Measurements from ENCODE around the gene NDRG4. TPM values are rescaled to one million over a fixed set of nuclear protein-coding genes. Genes with fewer than 3 reads are reported as not detected.

NDRG4 gene
- total RNA-seq, 2 donors from 2014 or later: 0.14 to 0.47 TPM

GRCh38 chr16:58493756-58494431 lies 6.0 kb upstream of the NDRG4 start:
- Mint-ChIP-seq H3K36me3 (no peaks in the 10 kb centered on the region), H3K27ac (no peak overlapping the region), H3K4me1 (ENCODE audit: low read depth in 2 of 2) (peaks cover 0 to 6% of the 10 kb centered on the region in 2 donors), H3K9me3 (no peaks in the 10 kb centered on the region), H3K4me3 (no peak overlapping the region), H3K27me3 (peaks cover 0 to 5% of the 10 kb centered on the region in 2 donors)
- ATAC-seq: no peak
- no peak for DNase-seq (ENCODE audit: low spot score)

GRCh38 chr16:58494981-58495520 lies 4.9 kb upstream of the NDRG4 start:
- Mint-ChIP-seq H3K9me3 (no peaks in the 10 kb centered on the region), H3K4me1 (ENCODE audit: low read depth in 2 of 2) (peaks cover 0 to 6% of the 10 kb centered on the region in 2 donors), H3K36me3 (no peaks in the 10 kb centered on the region), H3K27me3 (peaks cover 0 to 5% of the 10 kb centered on the region in 2 donors), H3K4me3 (no peak overlapping the region), H3K27ac (no peak overlapping the region)
- DNase-seq (ENCODE audit: low spot score) (no peak), ATAC-seq (peak; percentile 40 to 56)

GRCh38 chr16:58495521-58496331 lies 4.2 kb upstream of the NDRG4 start:
- Mint-ChIP-seq H3K27me3 (peaks cover 0 to 9% of the 10 kb centered on the region in 2 donors), H3K4me1 (ENCODE audit: low read depth in 2 of 2) (peaks cover 0 to 9% of the 10 kb centered on the region in 2 donors), H3K9me3 (no peaks in the 10 kb centered on the region), H3K4me3 (no peak overlapping the region), H3K27ac (no peak overlapping the region), H3K36me3 (no peaks in the 10 kb centered on the region)
- DNase-seq (ENCODE audit: low spot score) (no peak), ATAC-seq (no peak)

- Mint-ChIP-seq H3K9me3 (no peaks in the 10 kb centered on the region), H3K27ac (no peak overlapping the region), H3K4me3 (no peak overlapping the region), H3K36me3 (no peaks in the 10 kb centered on the region), H3K27me3 (peaks cover 0 to 9% of the 10 kb centered on the region in 2 donors), H3K4me1 (ENCODE audit: low read depth in 2 of 2) (peaks cover 0 to 13% of the 10 kb centered on the region in 2 donors)
- DNase-seq (ENCODE audit: low spot score) (no peak), ATAC-seq (no peak)
These were observed 2.5 kb upstream of the NDRG4 start for GRCh38 chr16:58497468-58497867.

- Mint-ChIP-seq H3K4me1 (ENCODE audit: low read depth in 2 of 2) (peaks cover 0 to 13% of the 10 kb centered on the region in 2 donors), H3K27me3 (peaks cover 0 to 8% of the 10 kb centered on the region in 2 donors), H3K4me3 (no peak overlapping the region), H3K9me3 (no peaks in the 10 kb centered on the region), H3K27ac (no peak overlapping the region), H3K36me3 (no peaks in the 10 kb centered on the region)
- DNase-seq (ENCODE audit: low spot score) (no peak), ATAC-seq (no peak)
These were observed 2.0 kb upstream of the NDRG4 start for GRCh38 chr16:58497935-58498334.

GRCh38 chr16:58498341-58499091 lies 1.4 kb upstream of the NDRG4 start:
- DNase-seq (ENCODE audit: low spot score) (no peak), ATAC-seq (no peak)
- H3K27me3 Mint-ChIP-seq: peaks cover 0 to 6% of the 10 kb centered on the region in 2 donors
- H3K36me3 Mint-ChIP-seq: no peaks in the 10 kb centered on the region
- no peak overlapping the region for H3K27ac Mint-ChIP-seq
- no peak overlapping the region for H3K4me3 Mint-ChIP-seq
- no peaks in the 10 kb centered on the region for H3K9me3 Mint-ChIP-seq
- peaks cover 0 to 13% of the 10 kb centered on the region in 2 donors for H3K4me1 Mint-ChIP-seq (ENCODE audit: low read depth in 2 of 2)

- no peak for ATAC-seq
- Mint-ChIP-seq H3K4me3 (no peak overlapping the region), H3K27ac (no peak overlapping the region), H3K36me3 (no peaks in the 10 kb centered on the region), H3K4me1 (ENCODE audit: low read depth in 2 of 2) (peaks cover 0 to 13% of the 10 kb centered on the region in 2 donors), H3K27me3 (peaks cover 0 to 6% of the 10 kb centered on the region in 2 donors), H3K9me3 (no peaks in the 10 kb centered on the region)
- no peak for DNase-seq (ENCODE audit: low spot score)
These were observed 841 bp upstream of the NDRG4 start for GRCh38 chr16:58499092-58499511.

- ATAC-seq: no peak
- H3K9me3 Mint-ChIP-seq: no peaks in the 10 kb centered on the region
- no peak overlapping the region for H3K27ac Mint-ChIP-seq
- H3K4me1 Mint-ChIP-seq (ENCODE audit: low read depth in 2 of 2): peaks cover 0 to 13% of the 10 kb centered on the region in 2 donors
- no peak overlapping the region for H3K4me3 Mint-ChIP-seq
- H3K36me3 Mint-ChIP-seq: no peaks in the 10 kb centered on the region
- DNase-seq (ENCODE audit: low spot score): no peak
- H3K27me3 Mint-ChIP-seq: peaks cover 0 to 4% of the 10 kb centered on the region in 2 donors
These were observed 693 bp downstream of the NDRG4 start for GRCh38 chr16:58500430-58501241.

GRCh38 chr16:58501242-58502131 lies 1.5 kb downstream of the NDRG4 start:
- Mint-ChIP-seq H3K27ac (no peak overlapping the region), H3K9me3 (no peaks in the 10 kb centered on the region), H3K36me3 (no peaks in the 10 kb centered on the region), H3K27me3 (peaks cover 0 to 4% of the 10 kb centered on the region in 2 donors), H3K4me1 (ENCODE audit: low read depth in 2 of 2) (peaks cover 0 to 13% of the 10 kb centered on the region in 2 donors), H3K4me3 (peak overlapping the region; percentile 36)
- peak in 1 of 2 donors; percentile 43 for ATAC-seq
- no peak for DNase-seq (ENCODE audit: low spot score)

- Mint-ChIP-seq H3K4me3 (no peak overlapping the region), H3K27me3 (peaks cover 0 to 4% of the 10 kb centered on the region in 2 donors), H3K4me1 (ENCODE audit: low read depth in 2 of 2) (peaks cover 0 to 16% of the 10 kb centered on the region in 2 donors), H3K9me3 (no peaks in the 10 kb centered on the region), H3K36me3 (no peaks in the 10 kb centered on the region), H3K27ac (no peak overlapping the region)
- DNase-seq (ENCODE audit: low spot score): no peak
- ATAC-seq: no peak
These were observed 2.4 kb downstream of the NDRG4 start for GRCh38 chr16:58502217-58502921.

- Mint-ChIP-seq H3K9me3 (no peaks in the 10 kb centered on the region), H3K27me3 (peaks cover 0 to 4% of the 10 kb centered on the region in 2 donors), H3K27ac (no peak overlapping the region), H3K4me1 (ENCODE audit: low read depth in 2 of 2) (peaks cover 0 to 11% of the 10 kb centered on the region in 2 donors), H3K36me3 (no peaks in the 10 kb centered on the region), H3K4me3 (no peak overlapping the region)
- ATAC-seq (no peak), DNase-seq (ENCODE audit: low spot score) (no peak)
These were observed 3.4 kb downstream of the NDRG4 start for GRCh38 chr16:58503166-58503862.

All from natural killer cell treated with Interleukin-12 subunit alpha and Interleukin-12 subunit beta and Interleukin-15 and Interleukin-18, amount 100 ng/mL, for 72 hours (primary cell).